IPS DF 6.9 (cell line): ENCODE results near the gene GALNT18.

Experiments used
- DNase-seq: peaks from one replicate; pipeline ENCODE4 v3.0.0-alpha.2; 2013; ENCODE audit warnings: low read depth, low spot score
- H3K27ac ChIP-seq: one replicate; pipeline ENCODE4 v1.5.1; 2013; ENCODE audit warnings: low read length, control low read depth
- H3K27me3 ChIP-seq: 2 replicates; pipeline ENCODE4 v1.6.1; 2013; ENCODE audit warnings: mild to moderate bottlenecking, low read length; ENCODE audit not compliant: control insufficient read depth, insufficient read depth
- H3K36me3 ChIP-seq: 2 replicates; pipeline ENCODE4 v1.6.1; 2013; ENCODE audit warnings: low read length; ENCODE audit not compliant: control insufficient read depth, insufficient read depth
- H3K4me1 ChIP-seq: 2 replicates; pipeline ENCODE4 v1.6.1; 2013; ENCODE audit warnings: low read length; ENCODE audit not compliant: control insufficient read depth, insufficient read depth
- H3K4me3 ChIP-seq: 2 replicates; pipeline ENCODE4 v1.5.1; 2013; ENCODE audit warnings: mild to moderate bottlenecking, low read length
- H3K9me3 ChIP-seq: 2 replicates; pipeline ENCODE4 v1.6.1; 2013; ENCODE audit warnings: low read length, inconsistent platforms; ENCODE audit not compliant: control insufficient read depth, insufficient read depth
- WGBS: extraction: QIAGEN DNeasy Blood & Tissue Kit; methylation state at CpG from one replicate; pipeline ENCODE4 v1.1.7; 2013; ENCODE audit warnings: mixed read lengths, missing lambda C conversion rate; ENCODE audit not compliant: insufficient read length, insufficient coverage; 5-methylcytosine and 5-hydroxymethylcytosine counted together

Gene GALNT18

DNA sequence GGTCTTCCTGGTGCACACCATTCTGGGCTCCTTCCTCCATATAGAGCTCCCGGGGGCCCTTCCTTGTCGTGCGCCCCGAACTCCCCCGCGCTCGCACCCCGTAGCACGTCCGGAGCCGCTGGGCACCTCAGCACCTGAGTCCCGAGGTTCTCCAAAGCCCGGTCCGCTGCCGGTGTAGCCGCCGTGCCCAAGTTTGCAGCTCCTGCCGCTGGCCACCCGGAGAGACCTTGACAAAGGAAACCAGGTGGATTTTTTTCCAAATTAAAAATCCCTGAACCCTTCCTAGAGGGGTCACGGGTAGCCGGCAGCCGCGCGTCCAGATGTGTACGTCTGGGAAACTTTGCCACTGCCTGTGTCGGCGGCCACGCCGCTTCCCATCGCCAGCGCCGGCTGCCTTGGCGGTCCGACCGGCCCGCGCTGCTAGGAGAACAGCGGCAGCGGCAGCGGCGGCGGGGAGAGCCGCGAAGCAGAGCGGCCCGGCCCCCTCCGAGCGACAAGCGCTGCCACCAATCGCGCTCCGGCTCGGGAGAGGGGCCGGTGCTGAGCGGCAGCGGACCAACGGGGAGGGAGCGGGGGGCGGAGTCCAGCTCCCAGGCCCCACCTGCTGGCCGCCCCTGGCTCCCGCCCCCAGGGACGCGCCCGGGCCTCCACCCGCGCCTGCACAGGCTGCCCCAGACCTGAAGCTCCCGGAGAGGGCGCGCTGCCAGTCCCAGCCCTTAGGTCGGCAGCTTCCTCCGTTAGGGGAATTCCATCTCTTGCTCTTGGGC, at the start of gene GALNT18:
Gene GALNT18 (minus strand): TSS at position 433 of the 767 bp plus-strand sequence.
- Histone ChIP-seq H3K27ac (no peak within 1 kb of the TSS), H3K4me1 (0 out of 2 replicates have a peak, but pooled peaks cover 2% of the 10 kb centered on the region), H3K9me3 (no peaks in the 10 kb centered on the region), H3K27me3 (peaks cover 15% of the 10 kb centered on the region), H3K4me3 (peak within 1 kb of the TSS; percentile 55), H3K36me3 (no peaks in the 10 kb centered on the region)
- DNase-seq, result peak; percentile 77
- no CpG with 5 or more reads among the region's 71 CpGs for WGBS

- peaks cover 3% of the 10 kb centered on the region for H3K4me1 ChIP-seq
- no peak overlapping the region for H3K4me3 ChIP-seq
- no peaks in the 10 kb centered on the region for H3K27me3 ChIP-seq
- no peak for DNase-seq
- no peak overlapping the region for H3K27ac ChIP-seq
- no peaks in the 10 kb centered on the region for H3K36me3 ChIP-seq
- no CpG with 5 or more reads among the region's 5 CpGs for WGBS
- no peaks in the 10 kb centered on the region for H3K9me3 ChIP-seq
Observed at GRCh38 chr11:11670574-11670973, 48.8 kb upstream of the GALNT18 start.

DNA sequence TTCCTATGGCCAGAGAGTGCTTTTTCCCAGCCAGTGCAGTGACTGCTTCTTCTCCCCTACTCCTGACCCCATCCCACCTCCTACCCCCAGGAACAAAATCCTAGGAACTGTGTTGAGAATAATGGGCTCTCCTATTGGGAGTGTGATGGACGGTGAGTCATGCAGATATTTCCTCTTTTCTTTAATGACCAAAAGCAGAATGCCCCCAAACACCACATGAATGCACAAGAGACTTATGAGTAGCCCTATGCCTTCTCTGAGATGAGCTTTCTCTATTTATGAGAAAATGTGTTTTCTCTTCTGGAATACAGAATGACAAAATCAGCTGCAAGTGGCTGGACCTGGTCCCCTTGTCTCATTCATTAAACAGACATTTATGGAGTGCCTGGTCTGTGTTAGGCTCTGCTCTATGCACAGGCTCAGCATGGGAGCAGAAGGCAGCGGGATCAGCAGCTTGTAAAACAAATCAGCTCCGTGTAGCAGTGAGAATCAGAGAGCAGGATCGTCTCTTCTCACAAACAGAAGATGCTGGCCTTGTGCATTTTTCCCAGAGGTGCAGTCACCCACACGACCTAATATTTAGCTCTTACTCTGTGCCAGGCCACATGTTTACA, 47.5 kb upstream of the GALNT18 start:
- Histone ChIP-seq H3K27me3 (no peaks in the 10 kb centered on the region), H3K4me1 (peaks cover 3% of the 10 kb centered on the region), H3K27ac (no peak overlapping the region), H3K4me3 (no peak overlapping the region), H3K9me3 (no peaks in the 10 kb centered on the region), H3K36me3 (no peaks in the 10 kb centered on the region)
- no peak for DNase-seq
- no CpG with 5 or more reads among the region's 5 CpGs for WGBS

DNA sequence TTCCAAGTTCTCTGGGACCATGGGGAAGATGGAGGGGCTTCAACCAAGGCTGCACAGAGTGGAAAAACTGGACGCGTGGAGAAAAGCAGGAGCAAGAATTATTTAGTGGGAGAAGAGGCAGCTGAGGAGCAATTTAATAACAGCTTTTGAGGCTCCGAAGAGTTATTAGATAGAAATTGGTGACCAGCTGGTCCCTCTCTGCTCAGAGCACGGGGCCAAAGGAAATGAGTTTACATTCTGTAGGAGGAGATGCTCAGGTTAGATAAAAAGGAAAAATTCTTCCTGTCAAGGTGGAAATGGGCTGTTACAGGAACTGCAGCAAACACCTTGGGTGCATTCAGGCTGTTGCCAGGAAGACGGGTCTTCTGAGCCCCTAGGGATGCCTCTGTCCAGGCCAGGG, 47.0 kb upstream of the GALNT18 start:
- peaks cover 3% of the 10 kb centered on the region for H3K4me1 ChIP-seq
- H3K27me3 ChIP-seq, result no peaks in the 10 kb centered on the region
- no peak for DNase-seq
- no peak overlapping the region for H3K4me3 ChIP-seq
- no peaks in the 10 kb centered on the region for H3K9me3 ChIP-seq
- no peak overlapping the region for H3K27ac ChIP-seq
- H3K36me3 ChIP-seq, result no peaks in the 10 kb centered on the region
- WGBS, result no CpG with 5 or more reads among the region's 5 CpGs

GRCh38 chr11:11668274-11668673, 46.5 kb upstream of the GALNT18 start:
- WGBS, result no CpG with 5 or more reads among the region's 3 CpGs
- Histone ChIP-seq H3K9me3 (no peaks in the 10 kb centered on the region), H3K36me3 (no peaks in the 10 kb centered on the region), H3K4me1 (peaks cover 3% of the 10 kb centered on the region), H3K4me3 (no peak overlapping the region), H3K27me3 (no peaks in the 10 kb centered on the region), H3K27ac (no peak overlapping the region)
- DNase-seq, result no peak

GRCh38 chr11:11667056-11667455, 45.3 kb upstream of the GALNT18 start:
- Histone ChIP-seq H3K36me3 (no peaks in the 10 kb centered on the region), H3K4me3 (no peak overlapping the region), H3K4me1 (no peaks in the 10 kb centered on the region; the same call in 1 of the 2 replicates), H3K27me3 (no peaks in the 10 kb centered on the region), H3K9me3 (no peaks in the 10 kb centered on the region), H3K27ac (no peak overlapping the region)
- no CpG with 5 or more reads among the region's 3 CpGs for WGBS
- DNase-seq, result no peak

- Histone ChIP-seq H3K4me3 (no peak overlapping the region), H3K9me3 (no peaks in the 10 kb centered on the region), H3K27ac (no peak overlapping the region), H3K36me3 (no peaks in the 10 kb centered on the region), H3K4me1 (peaks cover 3% of the 10 kb centered on the region), H3K27me3 (no peaks in the 10 kb centered on the region)
- no peak for DNase-seq
- WGBS, result no CpG with 5 or more reads among the region's 1 CpG
Observed at GRCh38 chr11:11665407-11665806, 43.6 kb upstream of the GALNT18 start.

DNA sequence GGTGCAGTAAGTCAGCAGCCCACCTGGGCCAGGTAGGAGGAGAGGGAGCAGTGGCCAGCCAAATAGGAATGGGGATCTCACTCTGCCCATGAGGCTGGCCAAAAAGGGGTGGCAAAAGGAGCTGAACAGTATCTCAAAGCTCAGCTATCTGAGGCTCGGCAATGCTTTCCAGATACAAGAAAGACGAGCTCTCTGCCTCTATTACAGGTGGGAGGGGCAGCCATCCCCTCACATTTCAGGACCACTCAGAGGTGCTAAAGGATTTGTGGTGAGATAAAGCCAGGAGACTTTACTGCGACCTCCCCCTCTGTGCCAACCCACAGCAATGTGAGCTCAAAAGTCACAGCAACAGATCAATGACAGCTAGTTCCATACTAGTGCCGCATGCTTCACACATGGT, 42.1 kb upstream of the GALNT18 start:
- WGBS, result no CpG with 5 or more reads among the region's 4 CpGs
- H3K4me1 ChIP-seq, result peaks cover 3% of the 10 kb centered on the region
- no peak for DNase-seq
- no peaks in the 10 kb centered on the region for H3K9me3 ChIP-seq
- no peak overlapping the region for H3K4me3 ChIP-seq
- no peaks in the 10 kb centered on the region for H3K27me3 ChIP-seq
- H3K36me3 ChIP-seq, result no peaks in the 10 kb centered on the region
- H3K27ac ChIP-seq, result no peak overlapping the region

GRCh38 chr11:11662578-11662977, 40.8 kb upstream of the GALNT18 start:
- H3K27me3 ChIP-seq, result no peaks in the 10 kb centered on the region
- WGBS, result no CpG with 5 or more reads among the region's 2 CpGs

DNA sequence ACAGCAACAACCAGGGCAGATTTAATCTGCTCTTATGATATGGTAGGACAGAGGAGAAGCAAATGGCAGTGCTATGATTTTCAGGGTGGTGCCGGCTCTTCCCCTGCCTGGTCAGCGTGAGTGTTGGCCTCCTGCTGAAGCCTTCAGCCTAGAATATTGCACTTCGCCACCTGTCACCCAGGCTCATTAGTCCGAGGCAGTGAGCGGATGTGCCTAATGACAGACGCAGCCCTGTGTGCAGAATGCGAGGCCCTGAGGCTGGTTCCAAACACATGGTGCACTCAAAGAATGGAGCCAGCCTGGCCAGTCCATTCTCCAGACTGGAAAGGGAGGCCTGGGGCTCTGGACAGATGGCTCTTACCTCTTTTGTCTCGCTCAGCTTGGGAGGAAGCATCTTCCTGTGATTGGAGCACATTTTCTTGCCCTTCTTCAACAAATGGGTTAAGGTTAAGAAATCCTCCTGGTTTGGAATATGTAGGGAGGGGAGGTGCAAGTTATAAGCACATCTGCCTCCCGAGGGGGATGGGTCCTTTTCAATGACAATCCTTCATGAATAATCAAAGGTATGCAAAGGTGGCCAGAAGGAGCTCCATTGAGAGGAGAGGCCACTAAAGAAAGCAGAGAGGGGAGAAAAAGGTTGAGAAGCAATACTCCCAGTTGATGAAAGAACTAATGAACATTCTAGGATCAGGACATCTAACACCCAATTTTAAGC, 39.7 kb upstream of the GALNT18 start:
- no peak for DNase-seq
- WGBS, result no CpG with 5 or more reads among the region's 9 CpGs
- Histone ChIP-seq H3K4me3 (no peak overlapping the region), H3K9me3 (no peaks in the 10 kb centered on the region), H3K4me1 (peaks cover 3% of the 10 kb centered on the region), H3K27me3 (no peaks in the 10 kb centered on the region), H3K36me3 (no peaks in the 10 kb centered on the region), H3K27ac (no peak overlapping the region)

More at GRCh38 chr11:11662578-11662977, 40.8 kb upstream of the GALNT18 start:
- Histone ChIP-seq H3K4me3 (no peak overlapping the region), H3K4me1 (peaks cover 3% of the 10 kb centered on the region), H3K36me3 (no peaks in the 10 kb centered on the region), H3K9me3 (no peaks in the 10 kb centered on the region), H3K27ac (no peak overlapping the region)
- DNase-seq, result no peak
